ENCODE data around the gene PLEK. TPM values are rescaled to one million over a fixed set of nuclear protein-coding genes. Genes with fewer than 3 reads are reported as not detected.
"Not testable (repeated sequence)": the region's sequence is repeated elsewhere in the genome, so short reads cannot be mapped to it uniquely, and the experiment has no call there.

Gene PLEK
- total RNA-seq, 1 donor from 2014 or later = 0.10 TPM

DNA sequence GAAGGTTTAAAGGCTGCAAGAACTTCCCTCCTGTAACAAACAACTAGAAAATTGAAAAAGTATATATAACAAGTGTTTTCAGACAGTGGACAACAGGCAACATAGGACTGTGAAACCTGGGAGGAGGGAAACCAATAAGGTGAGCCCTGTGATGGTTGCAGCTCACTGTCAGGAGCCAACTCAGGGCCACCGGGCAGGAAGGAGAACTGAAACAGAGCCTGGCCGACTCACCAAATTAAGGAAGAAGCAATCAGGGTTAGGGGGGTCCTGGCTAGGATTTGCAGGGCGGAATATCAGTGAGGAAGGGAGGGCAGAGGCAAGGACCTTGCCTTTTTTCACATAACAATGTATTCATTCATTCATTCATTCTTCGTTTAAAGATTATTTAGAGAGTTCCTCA, 23.5 kb upstream of the PLEK start:
- H3K4me1 Mint-ChIP-seq (ENCODE audit: low read depth) = peaks cover 3% of the 10 kb centered on the region
- peaks cover 23% of the 10 kb centered on the region for H3K27me3 Mint-ChIP-seq
- H3K27ac Mint-ChIP-seq = no peak overlapping the region
- no peak overlapping the region for H3K4me3 Mint-ChIP-seq (ENCODE audit: low read depth)
- H3K9me3 Mint-ChIP-seq (ENCODE audit: low read depth) = no peaks in the 10 kb centered on the region
- DNase-seq (ENCODE audit: low spot score, unreplicated experiment) = no peak
- no peak for TF ChIP-seq CTCF (IDR thresholded peaks at IDR 0.05; ENCODE audit: unreplicated experiment)
- H3K36me3 Mint-ChIP-seq (ENCODE audit: insufficient read depth) = no peaks in the 10 kb centered on the region

- Mint-ChIP-seq H3K27me3 (peaks cover 30% of the 10 kb centered on the region), H3K9me3 (ENCODE audit: low read depth) (no peaks in the 10 kb centered on the region), H3K4me3 (ENCODE audit: low read depth) (no peak overlapping the region), H3K27ac (no peak overlapping the region), H3K4me1 (ENCODE audit: low read depth) (peaks cover 3% of the 10 kb centered on the region), H3K36me3 (ENCODE audit: insufficient read depth) (no peaks in the 10 kb centered on the region)
- no peak for TF ChIP-seq CTCF (IDR thresholded peaks at IDR 0.05; ENCODE audit: unreplicated experiment)
- DNase-seq (ENCODE audit: low spot score, unreplicated experiment) = no peak
Measured at GRCh38 chr2:68342470-68342869, 22.6 kb upstream of the PLEK start.

GRCh38 chr2:68344031-68344430, 21.1 kb upstream of the PLEK start:
- no peaks in the 10 kb centered on the region for H3K36me3 Mint-ChIP-seq (ENCODE audit: insufficient read depth)
- peaks cover 46% of the 10 kb centered on the region for H3K27me3 Mint-ChIP-seq
- H3K27ac Mint-ChIP-seq = no peak overlapping the region
- no peak overlapping the region for H3K4me3 Mint-ChIP-seq (ENCODE audit: low read depth)
- DNase-seq (ENCODE audit: low spot score, unreplicated experiment) = no peak
- peaks cover 7% of the 10 kb centered on the region for H3K9me3 Mint-ChIP-seq (ENCODE audit: low read depth)
- no peak for TF ChIP-seq CTCF (IDR thresholded peaks at IDR 0.05; ENCODE audit: unreplicated experiment)
- H3K4me1 Mint-ChIP-seq (ENCODE audit: low read depth) = peaks cover 3% of the 10 kb centered on the region

DNA sequence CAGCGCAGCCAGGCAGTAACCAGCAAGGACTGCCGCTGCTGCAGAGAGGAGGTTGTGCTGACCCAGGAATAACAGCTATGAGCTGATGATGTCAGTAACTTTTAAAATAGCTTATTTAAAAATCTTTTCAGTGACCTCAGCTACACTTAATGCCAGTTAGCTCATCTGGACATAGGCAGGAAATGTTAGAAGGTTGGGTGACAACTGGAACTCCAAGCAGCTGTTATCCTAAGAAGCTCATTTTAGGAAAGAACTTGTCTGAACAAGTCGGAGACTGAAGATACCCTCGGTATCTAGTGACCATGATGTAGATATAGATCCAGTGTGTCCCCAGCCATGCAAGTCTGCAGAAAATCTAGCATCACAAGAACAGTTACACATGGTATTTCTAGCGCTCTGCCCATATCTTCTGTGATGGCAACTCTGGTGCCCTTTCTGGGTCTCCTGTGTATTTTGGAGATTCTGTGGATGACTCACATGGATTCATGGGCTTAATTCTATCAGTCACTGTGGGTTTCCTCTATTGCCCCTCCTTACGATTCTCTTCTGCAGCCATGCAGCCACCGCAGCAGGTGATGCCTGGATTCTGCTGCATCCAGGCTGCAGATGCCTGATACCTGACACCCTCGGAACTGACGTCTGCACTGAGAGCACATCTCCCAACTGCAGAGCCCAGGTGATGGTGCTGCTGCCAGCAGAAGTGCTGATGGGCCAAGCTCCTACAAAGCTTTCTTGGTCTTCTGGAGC, 19.8 kb upstream of the PLEK start:
- Mint-ChIP-seq H3K4me1 (ENCODE audit: low read depth) (peaks cover 3% of the 10 kb centered on the region), H3K36me3 (ENCODE audit: insufficient read depth) (no peaks in the 10 kb centered on the region), H3K4me3 (ENCODE audit: low read depth) (no peak overlapping the region), H3K9me3 (ENCODE audit: low read depth) (peaks cover 8% of the 10 kb centered on the region), H3K27me3 (peaks cover 45% of the 10 kb centered on the region), H3K27ac (no peak overlapping the region)
- DNase-seq (ENCODE audit: low spot score, unreplicated experiment) = no peak
- TF ChIP-seq CTCF (IDR thresholded peaks at IDR 0.05; ENCODE audit: unreplicated experiment) = no peak

- H3K9me3 Mint-ChIP-seq (ENCODE audit: low read depth); H3K27ac Mint-ChIP-seq; H3K4me3 Mint-ChIP-seq (ENCODE audit: low read depth); H3K36me3 Mint-ChIP-seq (ENCODE audit: insufficient read depth); H3K4me1 Mint-ChIP-seq (ENCODE audit: low read depth); DNase-seq (ENCODE audit: low spot score, unreplicated experiment): not testable (repeated sequence)
- H3K27me3 Mint-ChIP-seq = peaks cover 32% of the 10 kb centered on the region
Measured at GRCh38 chr2:68349091-68349490, 16.0 kb upstream of the PLEK start.

GRCh38 chr2:68351997-68352396, 13.1 kb upstream of the PLEK start:
- no peak for TF ChIP-seq CTCF (IDR thresholded peaks at IDR 0.05; ENCODE audit: unreplicated experiment)
- H3K27ac Mint-ChIP-seq = no peak overlapping the region
- no peaks in the 10 kb centered on the region for H3K4me1 Mint-ChIP-seq (ENCODE audit: low read depth)
- peaks cover 8% of the 10 kb centered on the region for H3K9me3 Mint-ChIP-seq (ENCODE audit: low read depth)
- H3K27me3 Mint-ChIP-seq = peaks cover 23% of the 10 kb centered on the region
- no peak for DNase-seq (ENCODE audit: low spot score, unreplicated experiment)
- no peak overlapping the region for H3K4me3 Mint-ChIP-seq (ENCODE audit: low read depth)
- no peaks in the 10 kb centered on the region for H3K36me3 Mint-ChIP-seq (ENCODE audit: insufficient read depth)

All from progenitor cell of endocrine pancreas (in vitro differentiated cells).